GM19467 (cell line): ENCODE measurements around the gene PRKCA.

Source experiments
- ATAC-seq: cut with Tn5 transposase; IDR thresholded peaks from one replicate; pipeline ENCODE4 v1.9.1; 2021; ENCODE audit warnings: mild to moderate bottlenecking, moderate library complexity; ENCODE audit not compliant: unreplicated experiment

PRKCA gene

GRCh38 chr17:66779237-66779606 is 476.8 kb downstream of the PRKCA start:
- no peak for ATAC-seq

- ATAC-seq, result no peak
Measured at GRCh38 chr17:66781135-66781534, 478.7 kb downstream of the PRKCA start.

- no peak for ATAC-seq
Measured at GRCh38 chr17:66782851-66783250, 480.4 kb downstream of the PRKCA start.

- no peak for ATAC-seq
Measured at GRCh38 chr17:66783656-66784381, 481.4 kb downstream of the PRKCA start.

GRCh38 chr17:66784621-66785364 is 482.4 kb downstream of the PRKCA start:
- no peak for ATAC-seq

GRCh38 chr17:66786107-66786506 is 483.7 kb downstream of the PRKCA start:
- ATAC-seq, result no peak

- no peak for ATAC-seq
Measured at GRCh38 chr17:66787914-66788313, 485.5 kb downstream of the PRKCA start.

- no peak for ATAC-seq
Measured at GRCh38 chr17:66789093-66789492, 486.7 kb downstream of the PRKCA start.

GRCh38 chr17:66789961-66790437 is 487.6 kb downstream of the PRKCA start:
- no peak for ATAC-seq

- no peak for ATAC-seq
Measured at GRCh38 chr17:66790501-66791061, 488.2 kb downstream of the PRKCA start.

- no peak for ATAC-seq
Measured at GRCh38 chr17:66791347-66791746, 488.9 kb downstream of the PRKCA start.

GRCh38 chr17:66793814-66794213 is 491.4 kb downstream of the PRKCA start:
- ATAC-seq, result no peak

- ATAC-seq, result no peak
Measured at GRCh38 chr17:66795486-66795885, 493.1 kb downstream of the PRKCA start.

GRCh38 chr17:66799849-66800537 is 497.6 kb downstream of the PRKCA start:
- ATAC-seq, result no peak

GRCh38 chr17:66803474-66803951 is 501.1 kb downstream of the PRKCA start:
- no peak for ATAC-seq

- no peak for ATAC-seq
Measured at GRCh38 chr17:66805567-66805966, 503.2 kb downstream of the PRKCA start.

- ATAC-seq, result no peak
Measured at GRCh38 chr17:66807182-66807581, 504.8 kb downstream of the PRKCA start.

- no peak for ATAC-seq
Measured at GRCh38 chr17:66809408-66809807, 507.0 kb downstream of the PRKCA start.

- ATAC-seq, result no peak
Measured at GRCh38 chr17:66810951-66811682, 508.7 kb downstream of the PRKCA start.

GRCh38 chr17:66811683-66812054 is 509.3 kb downstream of the PRKCA start:
- ATAC-seq, result no peak

- ATAC-seq, result no peak
Measured at GRCh38 chr17:66812571-66812970, 510.2 kb downstream of the PRKCA start.
